ENCODE results near the gene PHLPP1. TPM values are rescaled to one million over a fixed set of nuclear protein-coding genes. Genes with fewer than 3 reads are reported as not detected.
A peak's percentile ranks its signal among the peaks of the same experiment; 100 is the strongest.

The PHLPP1 gene
- total RNA-seq, 6 experiments from 2014 or later: 8.6 to 19.3 (median 17.0) TPM

- 96% methylated on average over 5 of the region's 5 CpGs for WGBS (ENCODE audit: insufficient coverage, low coverage, low lambda C conversion rate, missing lambda C conversion rate)
- DNase-seq (peak in 1 of 3 donors; percentile 7), ATAC-seq (no peak)
- TF ChIP-seq POLR2A (IDR thresholded peaks at IDR 0.05): no peak
- no peak for TF ChIP-seq CTCF (IDR thresholded peaks at IDR 0.05)
- Histone ChIP-seq H3K36me3 (no peaks in the 10 kb centered on the region), H3K4me1 (peaks cover 0 to 8% (median 2%) of the 10 kb centered on the region in 4 donors), H3K27me3 (no peaks in the 10 kb centered on the region), H3K4me3 (no peak overlapping the region), H3K27ac (no peak overlapping the region), H3K9me3 (no peaks in the 10 kb centered on the region)
- intact Hi-C loops (cut with DNase I): no loop called here
These were observed 286.5 kb downstream of the PHLPP1 start for GRCh38 chr18:63001861-63002260.

GRCh38 chr18:63002305-63002704 lies 287.0 kb downstream of the PHLPP1 start:
- Histone ChIP-seq H3K4me3 (no peak overlapping the region), H3K36me3 (no peaks in the 10 kb centered on the region), H3K27me3 (no peaks in the 10 kb centered on the region), H3K4me1 (peaks cover 0 to 8% (median 2%) of the 10 kb centered on the region in 4 donors), H3K9me3 (no peaks in the 10 kb centered on the region), H3K27ac (no peak overlapping the region)
- no peak for DNase-seq
- intact Hi-C loops (cut with DNase I): no loop called here
- 63% methylated on average over 2 of the region's 6 CpGs for WGBS (ENCODE audit: insufficient coverage, low coverage, low lambda C conversion rate, missing lambda C conversion rate)
- no peak for ATAC-seq
- no peak for TF ChIP-seq POLR2A (IDR thresholded peaks at IDR 0.05)
- no peak for TF ChIP-seq CTCF (IDR thresholded peaks at IDR 0.05)

- no peaks in the 10 kb centered on the region for H3K27me3 ChIP-seq
- DNase-seq (no peak), ATAC-seq (no peak)
- 87% methylated on average over 9 of the region's 9 CpGs for WGBS (ENCODE audit: insufficient coverage, low coverage, low lambda C conversion rate, missing lambda C conversion rate)
- no peaks in the 10 kb centered on the region for H3K9me3 ChIP-seq
- TF ChIP-seq POLR2A (IDR thresholded peaks at IDR 0.05) (no peak), CTCF (IDR thresholded peaks at IDR 0.05) (no peak)
- peaks cover 0 to 8% (median 2%) of the 10 kb centered on the region in 4 donors for H3K4me1 ChIP-seq
- intact Hi-C loops (cut with DNase I): no loop called here
- H3K36me3 ChIP-seq: no peaks in the 10 kb centered on the region
- H3K4me3 ChIP-seq: no peak overlapping the region
- no peak overlapping the region for H3K27ac ChIP-seq
These were observed 287.6 kb downstream of the PHLPP1 start for GRCh38 chr18:63002803-63003445.

- DNase-seq: no peak
- Histone ChIP-seq H3K27me3 (no peaks in the 10 kb centered on the region), H3K27ac (no peak overlapping the region), H3K4me1 (peaks cover 0 to 8% (median 2%) of the 10 kb centered on the region in 4 donors), H3K4me3 (no peak overlapping the region), H3K9me3 (no peaks in the 10 kb centered on the region), H3K36me3 (no peaks in the 10 kb centered on the region)
- 94% methylated on average over 2 of the region's 5 CpGs for WGBS (ENCODE audit: insufficient coverage, low coverage, low lambda C conversion rate, missing lambda C conversion rate)
- intact Hi-C loops (cut with DNase I): no loop called here
- no peak for ATAC-seq
- TF ChIP-seq POLR2A (IDR thresholded peaks at IDR 0.05) (no peak), CTCF (IDR thresholded peaks at IDR 0.05) (no peak)
These were observed 288.6 kb downstream of the PHLPP1 start for GRCh38 chr18:63003899-63004298.
